ENCODE results near the gene TBC1D14. TPM values are rescaled to one million over a fixed set of nuclear protein-coding genes. Genes with fewer than 3 reads are reported as not detected.

TBC1D14 gene
- total RNA-seq, 1 donor from 2014 or later, result 103 TPM

GRCh38 chr4:7031558-7032449 is 122.2 kb downstream of the TBC1D14 start:
- FAIRE-seq (no peak), DNase-seq (ENCODE audit: low read depth) (no peak)
- TF ChIP-seq CTCF (IDR thresholded peaks at IDR 0.05; ENCODE audit: insufficient read depth, low read length, severe bottlenecking), result no peak
- Histone ChIP-seq H3K27me3 (ENCODE audit: control insufficient read depth, insufficient read depth, low read length) (no peaks in the 10 kb centered on the region), H3K36me3 (ENCODE audit: control insufficient read depth, insufficient read depth, low read length) (peaks cover 16% of the 10 kb centered on the region), H3K4me3 (ENCODE audit: low read depth, low read length) (no peak overlapping the region)

- DNase-seq (ENCODE audit: low read depth), result no peak
- H3K27me3 ChIP-seq (ENCODE audit: control insufficient read depth, insufficient read depth, low read length), result no peaks in the 10 kb centered on the region
- TF ChIP-seq CTCF (IDR thresholded peaks at IDR 0.05; ENCODE audit: insufficient read depth, low read length, severe bottlenecking), result no peak
- H3K36me3 ChIP-seq (ENCODE audit: control insufficient read depth, insufficient read depth, low read length), result peaks cover 13% of the 10 kb centered on the region
- no peak for FAIRE-seq
- no peak overlapping the region for H3K4me3 ChIP-seq (ENCODE audit: low read depth, low read length)
Observed at GRCh38 chr4:7032596-7032995, 123.0 kb downstream of the TBC1D14 start.

GRCh38 chr4:7034262-7035081 is 124.8 kb downstream of the TBC1D14 start:
- Histone ChIP-seq H3K36me3 (ENCODE audit: control insufficient read depth, insufficient read depth, low read length) (peaks cover 12% of the 10 kb centered on the region), H3K27me3 (ENCODE audit: control insufficient read depth, insufficient read depth, low read length) (no peaks in the 10 kb centered on the region), H3K4me3 (ENCODE audit: low read depth, low read length) (no peak overlapping the region)
- FAIRE-seq (no peak), DNase-seq (ENCODE audit: low read depth) (peak; percentile 65)
- TF ChIP-seq CTCF (IDR thresholded peaks at IDR 0.05; ENCODE audit: insufficient read depth, low read length, severe bottlenecking), result no peak

GRCh38 chr4:7037425-7037824 is 127.8 kb downstream of the TBC1D14 start:
- Histone ChIP-seq H3K4me3 (ENCODE audit: low read depth, low read length) (no peak overlapping the region), H3K27me3 (ENCODE audit: control insufficient read depth, insufficient read depth, low read length) (no peaks in the 10 kb centered on the region), H3K36me3 (ENCODE audit: control insufficient read depth, insufficient read depth, low read length) (no peaks in the 10 kb centered on the region)
- DNase-seq (ENCODE audit: low read depth), result no peak
- peak; percentile 10 for TF ChIP-seq CTCF (IDR thresholded peaks at IDR 0.05; ENCODE audit: insufficient read depth, low read length, severe bottlenecking)
- FAIRE-seq, result no peak

GRCh38 chr4:7040765-7041164 is 131.1 kb downstream of the TBC1D14 start:
- Histone ChIP-seq H3K36me3 (ENCODE audit: control insufficient read depth, insufficient read depth, low read length) (peaks cover under 1% of the 10 kb centered on the region), H3K4me3 (ENCODE audit: low read depth, low read length) (no peak overlapping the region), H3K27me3 (ENCODE audit: control insufficient read depth, insufficient read depth, low read length) (no peaks in the 10 kb centered on the region)
- FAIRE-seq, result no peak
- TF ChIP-seq CTCF (IDR thresholded peaks at IDR 0.05; ENCODE audit: insufficient read depth, low read length, severe bottlenecking), result no peak
- no peak for DNase-seq (ENCODE audit: low read depth)
